Uterus (tissue), 2 donors: ENCODE results near the gene OR13F1.

Experiments
- POLR2A ChIP-seq, 2 donors: fragments of 450-650 bp; IDR thresholded peaks; one replicate each; pipeline ENCODE4 v1.6.1; 2016; ENCODE audit warnings: antibody characterized with exemption in 2 of 2, mild to moderate bottlenecking in 1 of 2, moderate library complexity in 1 of 2
- TF ChIP-seq, protein P1 (sequence below), 4 experiments: fragments of 200-600 bp in 2 of 4; fragments of 450-650 bp in 2 of 4; sonication (generic) in 2 of 4; IDR thresholded peaks; one replicate each; pipeline ENCODE4 v1.5.1; 2016 to 2019; ENCODE audit warnings: antibody characterized with exemption in 4 of 4, mild to moderate bottlenecking in 2 of 4, moderate library complexity in 1 of 4

DNA sequence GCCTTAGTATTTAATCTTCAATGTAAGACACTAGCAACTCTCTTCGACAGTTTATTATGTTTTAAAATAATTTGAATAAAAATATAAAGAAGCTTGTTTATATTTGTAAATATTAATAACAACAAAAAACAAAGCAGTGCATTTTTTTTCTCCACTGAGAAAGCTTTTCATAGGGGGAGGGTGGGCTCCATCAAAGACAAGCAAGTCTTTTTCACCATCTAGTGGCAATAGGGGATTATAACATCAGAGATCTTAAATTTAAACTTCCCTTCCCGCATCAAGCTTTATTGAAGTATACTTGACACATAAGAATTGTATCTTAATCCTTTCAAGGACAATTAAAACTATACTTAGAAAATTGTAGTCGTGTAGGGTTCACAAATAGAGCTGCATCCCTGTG, 9.3 kb upstream of the OR13F1 start:
- TF ChIP-seq, protein P1, sequence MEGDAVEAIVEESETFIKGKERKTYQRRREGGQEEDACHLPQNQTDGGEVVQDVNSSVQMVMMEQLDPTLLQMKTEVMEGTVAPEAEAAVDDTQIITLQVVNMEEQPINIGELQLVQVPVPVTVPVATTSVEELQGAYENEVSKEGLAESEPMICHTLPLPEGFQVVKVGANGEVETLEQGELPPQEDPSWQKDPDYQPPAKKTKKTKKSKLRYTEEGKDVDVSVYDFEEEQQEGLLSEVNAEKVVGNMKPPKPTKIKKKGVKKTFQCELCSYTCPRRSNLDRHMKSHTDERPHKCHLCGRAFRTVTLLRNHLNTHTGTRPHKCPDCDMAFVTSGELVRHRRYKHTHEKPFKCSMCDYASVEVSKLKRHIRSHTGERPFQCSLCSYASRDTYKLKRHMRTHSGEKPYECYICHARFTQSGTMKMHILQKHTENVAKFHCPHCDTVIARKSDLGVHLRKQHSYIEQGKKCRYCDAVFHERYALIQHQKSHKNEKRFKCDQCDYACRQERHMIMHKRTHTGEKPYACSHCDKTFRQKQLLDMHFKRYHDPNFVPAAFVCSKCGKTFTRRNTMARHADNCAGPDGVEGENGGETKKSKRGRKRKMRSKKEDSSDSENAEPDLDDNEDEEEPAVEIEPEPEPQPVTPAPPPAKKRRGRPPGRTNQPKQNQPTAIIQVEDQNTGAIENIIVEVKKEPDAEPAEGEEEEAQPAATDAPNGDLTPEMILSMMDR (IDR thresholded peaks at IDR 0.05): no peak
- TF ChIP-seq POLR2A (IDR thresholded peaks at IDR 0.05): no peak
